Neural cell (in vitro differentiated cells): ENCODE results near the gene LIF. TPM values are rescaled to one million over a fixed set of nuclear protein-coding genes. Genes with fewer than 3 reads are reported as not detected.

Experiments
- H2AFZ ChIP-seq: fragments of 200-600, 300-800 bp; sonication (generic), shearing (Covaris generic); 2 replicates; pipeline ENCODE4 v1.6.0; 2014; ENCODE audit warnings: low read depth, mild to moderate bottlenecking, antibody characterized with exemption, low read length, moderate library complexity
- H3F3A ChIP-seq: fragments of 200-600 bp; shearing (Covaris generic); 2 replicates; pipeline ENCODE4 v1.6.1; 2016; ENCODE audit warnings: mild to moderate bottlenecking, moderate library complexity, mixed read lengths, antibody characterized with exemption, low read length; ENCODE audit not compliant: insufficient read depth, poor library complexity, severe bottlenecking
- H3K27ac ChIP-seq: fragments of 200-600, 300-800 bp; sonication (generic), shearing (Covaris generic); 2 replicates; pipeline ENCODE4 v1.5.1; 2014; ENCODE audit warnings: mild to moderate bottlenecking, low read length, moderate library complexity
- H3K27me3 ChIP-seq: fragments of 300-800, 200-600 bp; sonication (generic), shearing (Covaris generic); 2 replicates; pipeline ENCODE4 v1.6.0; 2014; ENCODE audit warnings: mild to moderate bottlenecking, low read depth, low read length, moderate library complexity; ENCODE audit not compliant: insufficient read depth
- H3K36me3 ChIP-seq: fragments of 300-800, 200-600 bp; sonication (generic), shearing (Covaris generic); 2 replicates; pipeline ENCODE4 v1.5.1; 2014; ENCODE audit warnings: mild to moderate bottlenecking, antibody characterized with exemption, low read length, moderate library complexity; ENCODE audit not compliant: insufficient read depth
- H3K4me2 ChIP-seq: fragments of 300-800, 200-600 bp; sonication (generic), shearing (Covaris generic); 2 replicates; pipeline ENCODE4 v1.6.0; 2014; ENCODE audit warnings: mild to moderate bottlenecking, low read length
- H3K4me3 ChIP-seq: fragments of 300-800, 200-600 bp; sonication (generic), shearing (Covaris generic); 2 replicates; pipeline ENCODE4 v1.5.1; 2014; ENCODE audit warnings: mild to moderate bottlenecking, low read length, moderate library complexity
- H3K79me2 ChIP-seq: fragments of 200-600 bp; shearing (Covaris generic); replicated peaks from 2 replicates; pipeline ENCODE4 v1.6.0; 2014; ENCODE audit warnings: mild to moderate bottlenecking, low read length, moderate library complexity; ENCODE audit not compliant: insufficient read depth
- H3K9ac ChIP-seq: fragments of 300-800, 200-600 bp; sonication (generic), shearing (Covaris generic); 2 replicates; pipeline ENCODE4 v1.6.1; 2016; ENCODE audit warnings: mild to moderate bottlenecking, low read length, mixed read lengths
- H3K9me2 ChIP-seq: fragments of 200-600 bp; shearing (Covaris generic); 2 replicates; pipeline ENCODE4 v1.6.1; 2016; ENCODE audit warnings: mild to moderate bottlenecking, low read length, mixed read lengths; ENCODE audit not compliant: insufficient read depth
- H3K9me3 ChIP-seq: fragments of 200-600, 300-800 bp; sonication (generic), shearing (Covaris generic); 2 replicates; pipeline ENCODE4 v1.6.1; 2016; ENCODE audit warnings: mild to moderate bottlenecking, mixed run types, low read length, moderate library complexity, mixed read lengths
- H4K20me1 ChIP-seq: fragments of 200-600 bp; shearing (Covaris generic); 2 replicates; pipeline ENCODE4 v1.6.1; 2016; ENCODE audit warnings: mild to moderate bottlenecking, mixed run types; ENCODE audit not compliant: insufficient read depth
- CTCF ChIP-seq: fragments of 450-650 bp; IDR thresholded peaks from 2 replicates; pipeline ENCODE4 v1.5.1; 2014; ENCODE audit warnings: antibody characterized with exemption, mild to moderate bottlenecking, moderate library complexity; ENCODE audit not compliant: poor library complexity, severe bottlenecking
- EP300 ChIP-seq: fragments of 450-650 bp; conservative IDR thresholded peaks from 2 replicates; pipeline ENCODE4 v1.6.1; 2014; ENCODE audit warnings: antibody characterized with exemption, mild to moderate bottlenecking, moderate library complexity; ENCODE audit not compliant: poor library complexity, severe bottlenecking
- EZH2 ChIP-seq: fragments of 200-600, 300-800 bp; shearing (Covaris generic), sonication (generic); IDR thresholded peaks from 2 replicates; pipeline ENCODE4 v1.6.1; 2014; ENCODE audit warnings: antibody characterized with exemption, low read length, borderline replicate concordance, mild to moderate bottlenecking; ENCODE audit not compliant: insufficient read depth, poor library complexity, severe bottlenecking
- MXI1 ChIP-seq: fragments of 450-650 bp; conservative IDR thresholded peaks from 2 replicates; pipeline ENCODE4 v1.6.1; 2014; ENCODE audit warnings: antibody characterized with exemption, mild to moderate bottlenecking; ENCODE audit not compliant: poor library complexity, severe bottlenecking
- POLR2AphosphoS5 ChIP-seq: IDR thresholded peaks from 2 replicates; pipeline ENCODE4 v1.6.1; 2012
- RAD21 ChIP-seq: fragments of 450-650 bp; conservative IDR thresholded peaks from 2 replicates; pipeline ENCODE4 v1.6.1; 2014; ENCODE audit warnings: antibody characterized with exemption, mild to moderate bottlenecking, moderate library complexity
- REST ChIP-seq: IDR thresholded peaks from 2 replicates; pipeline ENCODE4 v1.6.1; 2012; ENCODE audit warnings: borderline replicate concordance
- SMC3 ChIP-seq: fragments of 450-650 bp; conservative IDR thresholded peaks from 2 replicates; pipeline ENCODE4 v1.6.1; 2014; ENCODE audit warnings: antibody characterized with exemption, mild to moderate bottlenecking, moderate library complexity; ENCODE audit not compliant: poor library complexity
- TAF1 ChIP-seq: IDR thresholded peaks from 2 replicates; pipeline ENCODE4 v1.6.1; 2012; ENCODE audit warnings: low read depth
- polyA plus RNA-seq: library from polyadenylated mRNA; depleted of rRNA; stranded (reverse); fragments of >200 nt; gene quantifications from 2 replicates; pipeline ENCODE4 v1.2.3, GENCODE V29; 2014

The LIF gene
- polyA plus RNA-seq, 1 donor from 2014 or later = 0.05 TPM

- no peak for TF ChIP-seq SMC3
- no peak for TF ChIP-seq TAF1
- no peak for TF ChIP-seq EZH2
- no peak for TF ChIP-seq POLR2AphosphoS5
- TF ChIP-seq CTCF = no peak
- no peak for TF ChIP-seq MXI1
- TF ChIP-seq EP300 = no peak
- no peak for TF ChIP-seq RAD21
- no peak for TF ChIP-seq REST
- Histone ChIP-seq H3K4me3 (no peak overlapping the region), H3K9ac (no peak overlapping the region), H3K36me3 (no peaks in the 10 kb centered on the region), H3K9me3 (no peaks in the 10 kb centered on the region), H3K27me3 (no peaks in the 10 kb centered on the region), H4K20me1 (no peaks in the 10 kb centered on the region), H3K9me2 (no peaks in the 10 kb centered on the region), H3K4me2 (no peak overlapping the region), H3K79me2 (no peaks in the 10 kb centered on the region), H3F3A (no peaks in the 10 kb centered on the region), H3K27ac (no peak overlapping the region), H2AFZ (no peak overlapping the region)
Observed at GRCh38 chr22:30227438-30228228, 18.9 kb downstream of the LIF start.

GRCh38 chr22:30226192-30226832, 20.2 kb downstream of the LIF start:
- H2AFZ ChIP-seq = no peak overlapping the region

More at GRCh38 chr22:30226192-30226832, 20.2 kb downstream of the LIF start:
- Histone ChIP-seq H3K79me2 (no peaks in the 10 kb centered on the region), H3K4me2 (no peak overlapping the region), H3K9me3 (no peaks in the 10 kb centered on the region), H3K36me3 (no peaks in the 10 kb centered on the region), H4K20me1 (no peaks in the 10 kb centered on the region), H3K4me3 (no peak overlapping the region), H3K27ac (no peak overlapping the region), H3K9me2 (no peaks in the 10 kb centered on the region), H3K9ac (no peak overlapping the region), H3K27me3 (no peaks in the 10 kb centered on the region), H3F3A (no peaks in the 10 kb centered on the region)
- TF ChIP-seq MXI1 (no peak), SMC3 (no peak), POLR2AphosphoS5 (no peak), REST (no peak), CTCF (no peak), EP300 (no peak)
